ENCODE results near the gene NFE2. TPM values are rescaled to one million over a fixed set of nuclear protein-coding genes. Genes with fewer than 3 reads are reported as not detected.
A peak's percentile ranks its signal among the peaks of the same experiment; 100 is the strongest.
"Not testable (repeated sequence)": the region's sequence is repeated elsewhere in the genome, so short reads cannot be mapped to it uniquely, and the experiment has no call there.

NFE2 gene
- 0.06 TPM in 1 of 2 replicates, not detected in the other for total RNA-seq (2014; rRNA removed)
- 0.15 TPM for polyA plus RNA-seq (2012)

DNA sequence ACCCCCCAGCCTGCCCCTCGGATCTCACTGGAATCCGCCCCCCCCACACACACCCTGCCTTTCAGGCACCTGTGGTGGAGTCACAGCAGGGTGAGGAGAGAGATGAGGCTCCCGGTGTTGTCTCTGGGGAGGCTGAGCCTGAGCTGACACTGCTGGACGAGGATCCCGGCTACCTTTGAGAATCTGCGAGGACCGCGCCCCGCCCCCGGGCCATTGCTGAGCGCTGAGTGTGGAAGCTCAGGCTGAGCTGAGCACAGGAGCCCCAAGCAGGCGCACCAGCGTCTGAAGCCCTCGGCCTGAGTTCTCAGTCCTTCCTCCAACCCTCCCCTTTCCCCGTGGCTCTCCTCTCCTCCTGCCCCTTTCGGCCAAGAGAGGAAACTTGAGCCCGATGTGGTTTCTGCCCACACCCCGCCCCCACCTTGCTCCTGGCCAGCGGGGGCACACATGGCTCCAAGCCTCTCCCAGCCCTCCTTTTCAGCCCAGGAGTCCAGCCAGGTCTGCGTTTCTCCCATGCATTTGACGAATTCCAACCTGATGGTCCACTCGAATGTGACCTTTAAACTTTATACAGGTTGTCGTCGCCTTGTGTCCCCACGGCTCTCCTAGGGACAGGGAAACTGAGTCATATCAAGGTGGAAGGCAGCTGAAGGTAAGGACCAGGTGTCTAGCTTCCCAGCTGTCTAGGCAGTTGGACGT lies at the start of gene NFE2:
TSS of gene NFE2 (minus strand) at position 284 of the 696 bp plus-strand sequence. CDS start 5,767 bp downstream, outside the sequence.
- DNase-seq (ENCODE audit: low read depth) = peak; percentile 65

DNA sequence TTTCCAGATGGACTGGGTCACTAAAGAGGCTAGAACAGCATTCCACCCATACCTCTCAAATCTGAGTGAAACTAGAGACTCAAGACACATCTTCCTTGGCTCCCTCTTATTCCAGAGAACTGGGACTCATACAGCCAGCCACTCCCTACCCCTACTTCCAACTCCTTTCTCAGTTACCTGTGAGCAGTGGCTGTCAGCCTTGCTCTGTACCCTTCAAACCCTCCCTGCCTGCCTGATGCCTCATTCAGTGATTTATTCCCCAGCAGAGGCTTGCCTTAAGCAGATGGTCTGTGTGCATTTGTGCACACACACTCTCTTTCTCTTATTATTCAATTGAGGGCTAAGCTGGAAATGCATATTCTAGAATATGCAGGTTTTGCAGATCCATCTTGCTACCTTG lies 48.9 kb upstream of the NFE2 start:
- DNase-seq (ENCODE audit: low read depth) = no peak

DNA sequence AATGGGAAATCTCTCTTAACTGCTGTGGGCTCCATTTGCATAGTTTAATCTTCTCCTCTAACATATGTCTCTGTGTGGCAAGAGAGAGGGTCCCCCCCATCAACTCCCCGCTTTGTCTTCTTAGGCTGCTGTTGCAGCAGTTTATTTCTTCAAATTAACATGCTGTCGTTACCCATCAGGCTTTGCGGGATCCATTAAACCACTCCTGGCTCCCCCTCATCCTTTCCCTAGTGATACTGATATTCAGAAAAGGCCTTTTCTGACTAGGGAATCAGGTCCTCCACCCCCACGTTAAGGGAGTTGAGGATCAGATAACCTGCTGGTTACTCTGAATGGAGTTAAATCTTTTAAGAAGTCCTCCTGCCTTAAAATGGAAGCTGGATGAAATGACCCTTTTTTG lies 48.2 kb upstream of the NFE2 start:
- DNase-seq (ENCODE audit: low read depth) = no peak

- DNase-seq (ENCODE audit: low read depth) = no peak
These were observed 40.8 kb upstream of the NFE2 start for GRCh38 chr12:54341378-54342300.

DNA sequence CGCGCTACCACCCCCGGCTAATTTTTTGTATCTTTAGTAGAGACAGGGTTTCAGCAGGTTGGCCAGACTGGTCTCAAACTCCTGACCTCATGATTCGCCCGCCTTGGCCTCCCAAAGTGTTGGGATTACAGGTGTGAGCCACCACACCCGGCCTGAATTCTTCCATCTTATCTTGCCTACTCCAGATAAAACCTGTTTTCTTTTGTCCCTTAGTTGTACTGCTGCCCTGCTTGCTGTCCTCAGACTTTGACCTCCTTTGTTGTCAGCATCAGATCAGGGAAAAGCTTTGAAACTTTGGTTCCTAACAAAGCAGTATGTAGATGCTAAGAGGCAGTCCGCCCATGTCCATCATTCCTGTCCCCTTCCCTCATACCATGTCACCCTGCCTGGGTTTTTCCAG lies 40.0 kb upstream of the NFE2 start:
- DNase-seq (ENCODE audit: low read depth) = no peak

GRCh38 chr12:54338698-54339296 lies 38.0 kb upstream of the NFE2 start:
- DNase-seq (ENCODE audit: low read depth) = no peak

- DNase-seq (ENCODE audit: low read depth) = no peak
These were observed 37.2 kb upstream of the NFE2 start for GRCh38 chr12:54337854-54338650.

DNA sequence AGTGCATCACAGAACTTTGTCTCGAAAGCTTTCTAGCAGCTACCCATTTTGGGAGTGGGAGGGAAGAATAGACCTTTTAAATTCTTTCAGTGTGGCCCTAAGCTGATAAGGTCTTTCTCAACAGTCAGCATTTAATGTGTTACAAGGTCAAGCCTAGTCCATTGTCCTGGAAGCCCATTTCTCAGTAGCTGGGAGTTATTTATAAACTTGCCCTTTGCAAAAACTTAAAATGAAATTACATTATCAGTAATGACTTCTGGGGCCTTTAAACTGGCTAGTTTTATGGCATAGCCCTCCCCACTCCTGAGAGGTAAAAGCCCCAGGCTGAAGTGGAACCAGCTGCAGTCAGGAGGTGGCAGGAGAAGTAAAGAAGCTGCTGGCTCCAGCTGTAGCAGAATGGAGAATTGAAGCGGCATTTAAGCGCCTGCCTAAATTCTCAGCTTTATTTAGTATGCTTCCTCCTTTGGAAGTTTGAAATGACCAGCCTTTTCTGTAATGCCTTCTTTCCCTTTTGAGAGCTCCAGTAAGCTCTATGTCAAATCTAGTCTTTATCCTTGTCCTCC lies 36.5 kb upstream of the NFE2 start:
- no peak for DNase-seq (ENCODE audit: low read depth)

DNA sequence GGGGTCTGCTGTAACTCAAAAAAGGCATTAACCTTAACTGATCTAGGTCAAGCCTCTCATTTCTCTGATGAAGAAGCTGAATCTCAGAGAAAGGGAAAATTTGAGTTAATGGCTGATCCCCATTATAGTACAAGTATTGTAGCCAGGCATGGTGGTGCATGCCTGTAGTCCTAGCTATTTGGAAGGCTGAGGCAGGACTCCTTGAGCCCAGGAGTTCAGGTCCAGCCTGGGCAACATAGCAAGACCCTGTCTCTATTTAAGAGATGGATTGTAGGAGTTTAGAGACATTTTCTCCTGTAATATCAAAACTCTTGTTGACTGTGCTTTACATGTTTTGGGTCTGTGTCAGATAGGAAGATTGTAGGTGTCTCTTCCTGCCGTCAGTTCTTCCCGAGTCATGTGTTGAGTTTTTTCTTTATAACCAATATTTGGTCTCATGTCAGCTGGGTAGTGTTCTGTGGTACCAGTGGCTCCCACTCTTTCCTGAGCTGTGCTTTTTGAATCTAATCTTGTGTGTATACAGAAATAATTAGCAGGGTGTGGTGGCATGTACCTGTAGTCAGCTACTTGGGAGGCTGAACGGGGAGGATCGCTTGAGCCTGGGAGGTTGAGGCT lies 32.7 kb upstream of the NFE2 start:
- no peak for DNase-seq (ENCODE audit: low read depth)

DNA sequence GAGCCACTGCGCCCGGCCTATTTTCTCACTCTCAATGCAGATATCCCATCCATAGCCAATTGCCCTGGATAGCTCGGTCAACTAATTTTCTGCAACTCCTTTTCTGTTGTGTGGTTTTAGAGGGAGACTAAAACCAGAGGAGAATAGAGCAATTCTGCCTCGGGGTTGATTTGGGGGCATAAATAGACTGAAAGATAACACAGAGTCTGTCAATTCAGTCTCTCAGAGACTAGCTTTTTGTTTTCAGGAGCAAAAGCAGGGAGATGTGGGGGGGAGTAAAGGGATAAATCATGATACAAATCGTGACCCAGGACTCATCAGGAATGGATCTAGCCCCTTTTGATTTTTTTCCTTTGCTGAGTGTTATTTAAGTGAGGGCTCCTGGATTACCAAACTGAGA lies 30.6 kb upstream of the NFE2 start:
- no peak for DNase-seq (ENCODE audit: low read depth)

DNA sequence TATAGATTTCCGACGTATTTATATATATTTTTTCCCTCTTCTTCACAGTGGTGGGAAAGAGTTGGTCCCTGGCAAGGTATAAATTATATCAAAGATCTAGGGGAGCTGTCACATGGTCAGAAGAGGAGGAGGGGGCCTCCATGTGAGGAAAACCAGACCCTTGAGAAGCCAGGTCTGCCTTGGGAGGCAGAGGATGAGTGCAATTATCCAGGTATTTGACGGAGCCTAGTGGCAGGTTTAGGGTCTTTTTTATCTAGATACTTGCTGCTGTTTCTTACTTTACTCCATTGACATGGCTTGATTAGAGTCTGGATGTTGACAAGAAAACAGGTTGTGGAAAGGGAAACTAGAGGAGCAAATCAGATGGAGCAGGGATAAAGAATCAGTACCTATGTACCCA lies 29.6 kb upstream of the NFE2 start:
- no peak for DNase-seq (ENCODE audit: low read depth)

- DNase-seq (ENCODE audit: low read depth) = no peak
These were observed 28.9 kb upstream of the NFE2 start for GRCh38 chr12:54329759-54330158.

DNA sequence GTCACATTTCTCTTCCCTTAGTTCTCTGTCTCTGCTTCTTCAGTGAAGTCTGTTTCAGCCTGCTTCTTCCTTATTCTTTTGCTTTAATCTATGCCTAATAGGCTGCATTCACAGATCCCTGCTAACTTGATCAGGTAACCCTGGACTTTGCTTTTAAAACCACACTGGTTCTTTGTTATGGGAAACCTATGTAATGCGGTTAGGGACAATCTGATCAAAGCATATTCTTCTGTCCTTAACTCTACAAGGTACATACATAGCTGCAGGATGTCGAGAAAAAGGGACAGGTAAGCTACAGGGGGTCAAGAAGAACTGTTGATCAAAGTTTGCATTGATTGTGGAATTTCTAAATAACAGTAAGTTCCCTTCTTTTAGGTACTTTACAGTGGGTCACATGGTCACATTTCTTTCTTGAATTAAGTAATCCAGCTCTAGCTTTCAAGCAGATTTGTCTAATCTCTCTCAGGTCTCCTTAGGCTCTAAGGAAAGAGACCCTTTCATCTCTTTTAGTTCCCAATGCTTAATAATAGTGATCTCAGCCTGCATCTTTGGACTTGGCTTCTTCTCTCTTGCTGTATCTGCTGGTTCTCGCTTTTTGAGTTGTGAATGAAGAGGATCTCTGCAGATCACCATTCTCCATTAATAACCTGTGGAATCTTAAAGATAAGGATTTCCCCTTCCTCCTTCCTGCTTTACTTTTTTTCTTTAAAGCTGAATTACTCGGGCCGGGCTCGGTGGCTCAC lies 28.0 kb upstream of the NFE2 start:
- DNase-seq (ENCODE audit: low read depth) = no peak

- DNase-seq (ENCODE audit: low read depth) = not testable (repeated sequence)
These were observed 24.8 kb upstream of the NFE2 start for GRCh38 chr12:54325442-54326109.

DNA sequence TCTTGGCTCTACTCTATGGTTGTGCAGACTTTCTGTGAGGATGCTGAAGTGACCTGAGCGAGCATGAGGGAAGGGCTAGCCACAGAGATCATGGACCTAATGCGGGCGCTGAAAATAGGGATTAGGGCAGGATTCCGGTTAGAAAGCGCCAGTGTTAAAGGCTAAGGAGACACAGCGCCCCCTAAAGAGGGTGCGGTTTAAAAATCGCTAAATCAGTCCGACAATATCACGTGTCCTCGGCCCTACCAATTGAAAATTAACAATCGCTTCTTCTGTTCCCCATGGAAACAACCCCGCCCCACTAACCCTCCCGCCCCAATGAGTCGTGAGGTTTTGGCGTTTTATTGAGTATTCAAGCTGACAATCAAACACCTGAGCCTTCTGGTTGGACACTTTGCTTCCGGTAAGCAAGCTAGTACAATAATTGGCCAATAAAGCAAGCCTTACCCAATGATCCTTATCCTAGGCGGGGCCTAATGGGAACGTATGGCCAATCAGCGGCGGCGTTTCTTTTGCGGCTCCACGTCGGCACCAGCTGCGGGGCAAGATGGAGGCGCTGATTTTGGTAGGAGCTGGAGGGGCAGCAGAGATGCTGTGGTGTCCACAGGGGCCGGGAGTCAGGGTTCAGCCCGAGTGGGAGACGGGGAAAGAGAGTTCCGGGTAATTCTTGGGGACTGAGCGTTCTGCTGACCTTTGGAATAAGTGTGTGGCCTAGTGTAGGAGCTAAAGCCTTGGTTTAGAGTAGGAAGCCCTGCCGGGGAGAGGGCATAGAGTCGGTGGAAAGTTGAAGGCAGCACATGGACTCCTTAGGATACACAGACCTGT lies 24.0 kb upstream of the NFE2 start, which contains the start of gene COPZ1:
TSS of gene COPZ1 (plus strand) at position 515 of the 825 bp plus-strand sequence. CDS start at position 548, 33 bp downstream.
- peak; percentile 100 for DNase-seq (ENCODE audit: low read depth)

DNA sequence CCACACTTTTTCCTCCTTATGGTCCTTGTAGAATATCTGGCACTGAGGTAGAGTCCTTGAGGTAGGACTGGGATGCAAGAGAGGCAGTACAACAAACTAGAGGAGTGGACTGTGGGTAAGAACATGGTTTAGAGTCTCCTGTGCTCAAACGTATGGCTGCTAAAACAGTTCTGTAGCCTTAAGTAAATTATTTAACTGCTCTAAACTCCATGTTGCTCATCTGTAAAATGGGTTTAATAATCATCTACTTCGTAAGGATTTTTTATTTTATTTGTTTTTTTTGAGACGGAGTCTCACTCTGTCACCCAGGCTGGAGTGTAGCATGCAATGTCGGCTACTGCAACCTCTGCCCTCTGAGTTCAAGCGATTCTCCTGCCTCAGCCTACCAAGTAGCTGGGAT lies 20.5 kb upstream of the NFE2 start:
- no peak for DNase-seq (ENCODE audit: low read depth)

GRCh38 chr12:54312309-54312708 lies 11.5 kb upstream of the NFE2 start:
- not testable (repeated sequence) for DNase-seq (ENCODE audit: low read depth)

- no peak for DNase-seq (ENCODE audit: low read depth)
These were observed 10.2 kb upstream of the NFE2 start for GRCh38 chr12:54311051-54311450.

All from LHCN-M2 (cell line).